K562 (cell line): ENCODE data around the gene FBXO17. TPM values are rescaled to one million over a fixed set of nuclear protein-coding genes. Genes with fewer than 3 reads are reported as not detected.

Experiments
- CXXC5 ChIP-seq: fragments of 250-450 bp; sonication (Bioruptor Pico); IDR thresholded peaks from 2 replicates; pipeline ENCODE4 v1.8.0; 2022; ENCODE audit warnings: inconsistent platforms, mild to moderate bottlenecking, moderate library complexity
- EHMT2 ChIP-seq: fragments of 450-650 bp; IDR thresholded peaks from 2 replicates; pipeline ENCODE4 v1.6.1; 2018; ENCODE audit warnings: antibody characterized with exemption
- ELK1 ChIP-seq: sonication (generic); formaldehyde crosslinking; IDR thresholded peaks from 2 replicates; pipeline ENCODE4 v1.8.1; 2022; ENCODE audit warnings: missing genetic modification reagents
- ETS1 ChIP-seq: conservative IDR thresholded peaks from 2 replicates; pipeline ENCODE4 v1.6.1; 2011; ENCODE audit warnings: low read depth, mild to moderate bottlenecking, low read length; ENCODE audit not compliant: control insufficient read depth
- EZH2 ChIP-seq: IDR thresholded peaks from 2 replicates; pipeline ENCODE4 v1.6.1; 2012; ENCODE audit warnings: low read depth, mild to moderate bottlenecking, inconsistent platforms, low read length, borderline replicate concordance
- GABPB2 ChIP-seq: fragments of 250-450 bp; sonication (Bioruptor Pico); conservative IDR thresholded peaks from 2 replicates; pipeline ENCODE4 v1.5.1; 2021; ENCODE audit warnings: mild to moderate bottlenecking
- LCOR ChIP-seq: sonication (generic); formaldehyde crosslinking; IDR thresholded peaks from 2 replicates; pipeline ENCODE4 v1.8.0; 2022; ENCODE audit warnings: mild to moderate bottlenecking, missing genetic modification reagents
- MCM5 ChIP-seq: fragments of 450-650 bp; IDR thresholded peaks from 2 replicates; pipeline ENCODE4 v1.6.1; 2016; ENCODE audit warnings: low read depth
- NR2F6 ChIP-seq: fragments of 450-650 bp; formaldehyde crosslinking; IDR thresholded peaks from 2 replicates; pipeline ENCODE4 v1.4.0; 2020; ENCODE audit warnings: mild to moderate bottlenecking
- POLR2AphosphoS5 ChIP-seq: IDR thresholded peaks from 2 replicates; pipeline ENCODE4 v1.6.1; 2011; ENCODE audit warnings: mild to moderate bottlenecking, low read depth, low read length, moderate library complexity; ENCODE audit not compliant: control insufficient read depth, insufficient read depth
- POLR3G ChIP-seq: IDR thresholded peaks from 2 replicates; pipeline ENCODE4 v1.6.1; 2011; ENCODE audit not compliant: insufficient read length, insufficient replicate concordance; ENCODE audit errors: extremely low read depth
- SRSF9 ChIP-seq: fragments of 200-400 bp; formaldehyde crosslinking; IDR thresholded peaks from 2 replicates; pipeline ENCODE4 v1.6.1; 2017; ENCODE audit warnings: low read depth, low read length, borderline replicate concordance
- STAT6 ChIP-seq: sonication (generic); formaldehyde crosslinking; IDR thresholded peaks from 2 replicates; pipeline ENCODE4 v1.8.1; 2023; ENCODE audit warnings: mild to moderate bottlenecking, missing genetic modification reagents
- YBX1 ChIP-seq: fragments of 450-650 bp; IDR thresholded peaks from 2 replicates; pipeline ENCODE4 v1.7.1; 2016; ENCODE audit warnings: mild to moderate bottlenecking
- ZBTB2 ChIP-seq: fragments of 450-650 bp; IDR thresholded peaks from 2 replicates; pipeline ENCODE4 v1.6.1; 2016; ENCODE audit warnings: antibody characterized with exemption
- ZNF212 ChIP-seq: fragments of 450-650 bp; formaldehyde crosslinking; IDR thresholded peaks from 2 replicates; pipeline ENCODE4 v1.4.0; 2020; ENCODE audit warnings: mild to moderate bottlenecking
- ZNF586 ChIP-seq: fragments of 450-650 bp; formaldehyde crosslinking; conservative IDR thresholded peaks from 2 replicates; pipeline ENCODE4 v1.4.0; 2020; ENCODE audit warnings: mild to moderate bottlenecking, moderate library complexity
- polyA plus RNA-seq, 8 experiments: library from polyadenylated mRNA; depleted of rRNA in 4 of 8; stranded (reverse) in 5 of 8; unstranded in 3 of 8; fragments of >200 nt; fragmentation: Nextera tagmentation in 2 of 8; fragmentation: Illumina TruSeq in 1 of 8; extraction: Ambion mirVana in 2 of 8; extraction: Trizol in 1 of 8; gene quantifications; 2 replicates each; pipeline versions ENCODE4 v1.2.1 to v1.2.3, GENCODE V29; 2011 to 2014; ENCODE audit warnings: inconsistent platforms in 1 of 8, missing spikeins in 1 of 8
- total RNA-seq, 7 experiments: library from RNA; depleted of rRNA in 6 of 7; stranded (reverse); fragments of >200 nt in 6 of 7; fragmentation: Illumina TruSeq in 2 of 7; extraction: Trizol in 2 of 7; gene quantifications; 2 replicates each; pipeline versions ENCODE4 v1.2.1 to v1.2.3, GENCODE V29; 2011 to 2021; ENCODE audit warnings: low replicate concordance in 1 of 7

The FBXO17 gene
- total and polyA plus RNA-seq, 9 of the 15 experiments (the other 6 are each of a cell fraction or from before 2014, with no cell fraction given), result 4.1 to 27.1 (median 19.0) TPM

GRCh38 chr19:38929929-38930775 is 45.4 kb downstream of the FBXO17 start, which contains the start of gene SARS2 (continued):
- peak; percentile 23; the same call in 1 of the 2 replicates for TF ChIP-seq ETS1
- TF ChIP-seq ELK1, result no peak
- TF ChIP-seq EHMT2, result no peak
- no peak for TF ChIP-seq ZNF586 (CRISPR knock-in tag)
- no peak for TF ChIP-seq ZNF212 (CRISPR knock-in tag)
- peak; percentile 97 for TF ChIP-seq ZBTB2
- TF ChIP-seq POLR2AphosphoS5, result peak; percentile 88; the same call in 1 of the 2 replicates
- TF ChIP-seq EZH2, result no peak
- no peak for TF ChIP-seq STAT6 (CRISPR knock-in tag)
- peak; percentile 85 for TF ChIP-seq CXXC5 (CRISPR knock-in tag)
- peak; percentile 38; the same call in 1 of the 2 replicates for TF ChIP-seq LCOR (CRISPR knock-in tag)
- TF ChIP-seq POLR3G, result no peak
- no peak for TF ChIP-seq YBX1
- no peak for TF ChIP-seq MCM5
- TF ChIP-seq SRSF9, result no peak
- TF ChIP-seq NR2F6, result no peak
- no peak for TF ChIP-seq GABPB2
